ENCODE results near the gene UPK2. TPM values are rescaled to one million over a fixed set of nuclear protein-coding genes. Genes with fewer than 3 reads are reported as not detected.

UPK2 gene
- polyA plus RNA-seq, 1 of the 3 experiments (the other 2 are of a cell fraction), result 0.15 TPM

- no peaks in the 10 kb centered on the region for H3K9me2 ChIP-seq
- TF ChIP-seq NRF1 (IDR thresholded peaks at IDR 0.05; ENCODE audit: low read depth, low read length), result no peak
- no peak for TF ChIP-seq YY1 (IDR thresholded peaks at IDR 0.05; ENCODE audit: low read depth)
- no peak for TF ChIP-seq JUND (IDR thresholded peaks at IDR 0.05)
- TF ChIP-seq USF2 (IDR thresholded peaks at IDR 0.05; ENCODE audit: borderline replicate concordance, low read depth, low read length), result no peak
- no peak for TF ChIP-seq RXRA (IDR thresholded peaks at IDR 0.05; ENCODE audit: borderline replicate concordance, low read depth)
- TF ChIP-seq MAX (IDR thresholded peaks at IDR 0.05; ENCODE audit: low read depth), result no peak
- no peak for TF ChIP-seq REST (IDR thresholded peaks at IDR 0.05; ENCODE audit: low read depth, low read length)
- TF ChIP-seq TEAD4 (IDR thresholded peaks at IDR 0.05; ENCODE audit: borderline replicate concordance, insufficient read depth), result no peak
- no peak for TF ChIP-seq CHD2 (IDR thresholded peaks at IDR 0.05; ENCODE audit: low read length, partially characterized antibody)
- no peak for TF ChIP-seq EZH2phosphoT487 (IDR thresholded peaks at IDR 0.05; ENCODE audit: borderline replicate concordance, low read depth)
- TF ChIP-seq CTCF (IDR thresholded peaks at IDR 0.05), result no peak
- TF ChIP-seq FOSL2 (IDR thresholded peaks at IDR 0.05; ENCODE audit: borderline replicate concordance, low read depth), result no peak
- TF ChIP-seq RFX5 (IDR thresholded peaks at IDR 0.05; ENCODE audit: low read length), result no peak
- ChIA-PET CTCF (interaction anchor here (1.7 kb wide), 1 partner anchor 42 kb away, joined by 4 read pairs; the partner anchor contains the start of gene UPK2), POLR2A (interaction anchor here (0.6 to 1.0 kb wide), 2 partner anchors 11 to 135 kb away, joined by 3 to 4 read pairs; partner anchors contain the start of gene BCL9L)
- peaks cover 84 to 91% of the 10 kb centered on the region in 2 experiments; a peak in 3 of 4 replicates for H3K4me1 ChIP-seq (ENCODE audit: control insufficient read depth in 1 of 2, insufficient read depth in 2 of 2, low read depth in 1 of 2, low read length in 1 of 2)
- H2AFZ ChIP-seq (ENCODE audit: low read depth), result no peak overlapping the region
- H3K9me3 ChIP-seq, result no peaks in the 10 kb centered on the region
- no peaks in the 10 kb centered on the region for H3K27me3 ChIP-seq (ENCODE audit: insufficient read depth)
- 98% methylated on average over 4 of the region's 4 CpGs for WGBS (ENCODE audit: low lambda C conversion rate)
- peaks cover 93% of the 10 kb centered on the region for H3K79me2 ChIP-seq (ENCODE audit: insufficient read depth)
- no peak for DNase-seq
- H3K4me2 ChIP-seq, result peak overlapping the region; percentile 89
- H3K4me3 ChIP-seq (ENCODE audit: low read depth in 2 of 2, low read length in 1 of 2), result no peak overlapping the region
- peaks cover 0 to 3% of the 10 kb centered on the region in 2 experiments for H3K36me3 ChIP-seq (replicated peaks in 1 of 2; ENCODE audit: control insufficient read depth in 1 of 2, insufficient read depth in 2 of 2, low read length in 1 of 2)
- peaks cover 48% of the 10 kb centered on the region for H3F3A ChIP-seq (replicated peaks; ENCODE audit: insufficient read depth)
- H3K9ac ChIP-seq, result peak overlapping the region; percentile 51; the same call in 1 of the 2 replicates
- H3K27ac ChIP-seq (ENCODE audit: low read depth in 2 of 2, low read length in 1 of 2), result peak overlapping the region; percentile 23 to 100; a peak in 2 of 4 replicates
- H4K20me1 ChIP-seq (ENCODE audit: insufficient read depth), result peaks cover 6% of the 10 kb centered on the region; the same call in 1 of the 2 replicates
Observed at GRCh38 chr11:118914987-118915386, 41.1 kb upstream of the UPK2 start.
